SK-N-SH (cell line): ENCODE measurements around the gene CLEC11A. TPM values are rescaled to one million over a fixed set of nuclear protein-coding genes. Genes with fewer than 3 reads are reported as not detected.

ENCODE experiments used
- CTCF ChIA-PET: fragments of 300-600, 350-600 bp; formaldehyde crosslinking; extraction: SDS; loops from one replicate; lab custom pipeline; 2021; lab: Yijun Ruan, JAX
- POLR2A ChIA-PET: fragments of 350-600 bp; sonication (Branson Sonifier 250); formaldehyde crosslinking; extraction: SDS; loops from one replicate; lab custom pipeline; 2020; ENCODE audit warnings: antibody characterized with exemption, inconsistent platforms; lab: Yijun Ruan, JAX
- DNase-seq: peaks from one replicate; pipeline ENCODE4 v3.0.0; 2012
- H2AFZ ChIP-seq: fragments of 200-600 bp; sonication (generic); 2 replicates; pipeline ENCODE4 v1.8.1; 2016; ENCODE audit warnings: antibody characterized with exemption, mild to moderate bottlenecking, low read depth
- H3F3A ChIP-seq: fragments of 200-600 bp; sonication (generic); replicated peaks from 2 replicates; pipeline ENCODE3; 2016; ENCODE audit warnings: antibody characterized with exemption, mild to moderate bottlenecking; ENCODE audit not compliant: insufficient read depth
- H3K27ac ChIP-seq, 2 experiments: fragments of 200-500 bp in 1 of 2; fragments of 200-600 bp in 1 of 2; sonication (Bioruptor generic) in 1 of 2; sonication (generic), shearing (Covaris generic) in 1 of 2; 2 replicates each; pipeline versions ENCODE4 v1.5.1 to v1.6.1; 2014 to 2016; ENCODE audit warnings: low read depth in 2 of 2, inconsistent platforms in 1 of 2, low read length in 1 of 2, mild to moderate bottlenecking in 1 of 2, mixed read lengths in 1 of 2
- H3K27me3 ChIP-seq: fragments of 200-600 bp; sonication (generic), shearing (Covaris generic); 2 replicates; pipeline ENCODE4 v1.6.1; 2016; ENCODE audit warnings: mixed run types; ENCODE audit not compliant: insufficient read depth
- H3K36me3 ChIP-seq, 2 experiments: fragments of 200-500 bp in 1 of 2; fragments of 200-600 bp in 1 of 2; sonication (Bioruptor generic) in 1 of 2; sonication (generic) in 1 of 2; replicated peaks in 1 of 2; 2 replicates each; pipeline versions ENCODE3 to v1.5.1; 2014 to 2016; ENCODE audit warnings: low read length in 1 of 2, mild to moderate bottlenecking in 1 of 2; ENCODE audit not compliant: insufficient read depth in 2 of 2, control insufficient read depth in 1 of 2
- H3K4me1 ChIP-seq, 2 experiments: fragments of 200-500 bp in 1 of 2; fragments of 200-600 bp in 1 of 2; sonication (Bioruptor generic) in 1 of 2; sonication (generic), shearing (Covaris generic) in 1 of 2; 2 replicates each; pipeline versions ENCODE4 v1.5.1 to v1.6.1; 2014 to 2016; ENCODE audit warnings: low read depth in 1 of 2, low read length in 1 of 2, mixed run types in 1 of 2; ENCODE audit not compliant: insufficient read depth in 2 of 2, control insufficient read depth in 1 of 2
- H3K4me2 ChIP-seq: fragments of 200-600 bp; sonication (generic), shearing (Covaris generic); 2 replicates; pipeline ENCODE4 v1.6.1; 2017; ENCODE audit warnings: mixed run types
- H3K4me3 ChIP-seq, 2 experiments: fragments of 200-500 bp in 1 of 2; fragments of 200-600 bp in 1 of 2; sonication (Bioruptor generic) in 1 of 2; sonication (generic), shearing (Covaris generic) in 1 of 2; 2 replicates each; pipeline versions ENCODE4 v1.5.1 to v1.8.1; 2014 to 2016; ENCODE audit warnings: low read depth in 2 of 2, inconsistent platforms in 1 of 2, low read length in 1 of 2, mild to moderate bottlenecking in 1 of 2, mixed read lengths in 1 of 2, moderate library complexity in 1 of 2
- H3K79me2 ChIP-seq: fragments of 200-600 bp; sonication (generic); 2 replicates; pipeline ENCODE4 v1.8.1; 2017; ENCODE audit warnings: mild to moderate bottlenecking; ENCODE audit not compliant: insufficient read depth
- H3K9ac ChIP-seq: fragments of 200-600 bp; sonication (generic); 2 replicates; pipeline ENCODE4 v1.6.1; 2017; ENCODE audit warnings: mixed run types
- H3K9me2 ChIP-seq: fragments of 200-600 bp; sonication (generic); 2 replicates; pipeline ENCODE4 v1.6.1; 2017; ENCODE audit warnings: mixed run types
- H3K9me3 ChIP-seq: fragments of 200-600 bp; sonication (generic); 2 replicates; pipeline ENCODE4 v1.6.1; 2017; ENCODE audit warnings: mixed run types, mild to moderate bottlenecking, moderate library complexity
- H4K20me1 ChIP-seq: fragments of 200-600 bp; sonication (generic); 2 replicates; pipeline ENCODE4 v1.6.1; 2017; ENCODE audit warnings: mild to moderate bottlenecking, mixed run types; ENCODE audit not compliant: insufficient read depth
- ELF1 ChIP-seq: IDR thresholded peaks from 2 replicates; pipeline ENCODE4 v1.4.0; 2012
- EZH2phosphoT487 ChIP-seq: fragments of 200-600 bp; sonication (generic); IDR thresholded peaks from 2 replicates; pipeline ENCODE4 v1.6.1; 2017; ENCODE audit warnings: low read depth, mixed run types, mild to moderate bottlenecking, antibody characterized with exemption, moderate library complexity, borderline replicate concordance
- FOXJ3 ChIP-seq: sonication (generic); formaldehyde crosslinking; IDR thresholded peaks from 2 replicates; pipeline ENCODE4 v1.5.1; 2020; ENCODE audit warnings: mild to moderate bottlenecking, missing genetic modification reagents
- GABPA ChIP-seq: IDR thresholded peaks from 2 replicates; pipeline ENCODE4 v1.4.0; 2012; ENCODE audit warnings: low read depth, mild to moderate bottlenecking
- MAX ChIP-seq: IDR thresholded peaks from 2 replicates; pipeline ENCODE4 v1.4.0; 2012; ENCODE audit warnings: low read depth
- MEF2A ChIP-seq: IDR thresholded peaks from 2 replicates; pipeline ENCODE4 v1.4.0; 2012; ENCODE audit warnings: low read depth, borderline replicate concordance
- NRF1 ChIP-seq: IDR thresholded peaks from 2 replicates; pipeline ENCODE4 v1.6.1; 2012; ENCODE audit warnings: low read depth, mild to moderate bottlenecking, low read length
- RCOR1 ChIP-seq: fragments of 150-350 bp; IDR thresholded peaks from 2 replicates; pipeline ENCODE4 v1.6.1; 2017; ENCODE audit warnings: antibody characterized with exemption, low read length
- RFX5 ChIP-seq: IDR thresholded peaks from 2 replicates; pipeline ENCODE4 v1.6.1; 2012; ENCODE audit warnings: mild to moderate bottlenecking, improper control_type of control experiment, low read length
- RXRA ChIP-seq: IDR thresholded peaks from 2 replicates; pipeline ENCODE4 v1.4.0; 2012; ENCODE audit warnings: low read depth, mild to moderate bottlenecking, borderline replicate concordance
- SIN3A ChIP-seq: IDR thresholded peaks from 2 replicates; pipeline ENCODE4 v1.6.1; 2012; ENCODE audit warnings: low read depth, mild to moderate bottlenecking, low read length, moderate library complexity, borderline replicate concordance
- TEAD4 ChIP-seq: IDR thresholded peaks from 2 replicates; pipeline ENCODE4 v1.4.0; 2012; ENCODE audit warnings: mild to moderate bottlenecking, borderline replicate concordance; ENCODE audit not compliant: insufficient read depth
- USF2 ChIP-seq: fragments of 150-350 bp; IDR thresholded peaks from 2 replicates; pipeline ENCODE4 v1.6.1; 2017; ENCODE audit warnings: antibody characterized with exemption, low read length, low read depth, borderline replicate concordance
- ZBTB33 ChIP-seq: IDR thresholded peaks from 2 replicates; pipeline ENCODE4 v1.4.0; 2012; ENCODE audit warnings: low read depth, borderline replicate concordance
- WGBS: methylation state at CpG from one replicate; pipeline ENCODE4 v1.1.6; 2017; ENCODE audit warnings: low lambda C conversion rate; 5-methylcytosine and 5-hydroxymethylcytosine counted together
- polyA plus RNA-seq, 3 experiments: library from polyadenylated mRNA; depleted of rRNA; stranded (reverse); fragments of >200 nt; gene quantifications; 2 replicates each; pipeline ENCODE4 v1.2.3, GENCODE V29; 2012
- TF ChIP-seq, protein P1 (sequence below): IDR thresholded peaks from 2 replicates; pipeline ENCODE4 v1.4.0; 2012; ENCODE audit warnings: low read depth, borderline replicate concordance

Gene CLEC11A
- polyA plus RNA-seq, 1 of the 3 experiments (the other 2 are of a cell fraction) = 4.4 TPM

- H3F3A ChIP-seq = no peaks in the 10 kb centered on the region
- no peak overlapping the region for H3K4me3 ChIP-seq
- no peak overlapping the region for H3K27ac ChIP-seq
- H3K9me2 ChIP-seq = no peaks in the 10 kb centered on the region
- H2AFZ ChIP-seq = 0 out of 2 replicates have a peak overlapping the region, but pooled peaks have one; percentile 4
- no peak for TF ChIP-seq RCOR1
- no peak for TF ChIP-seq MAX
- TF ChIP-seq NRF1 = no peak
- no peak for TF ChIP-seq USF2
- no peak for TF ChIP-seq RXRA
- no peak for TF ChIP-seq GABPA
- no peak for TF ChIP-seq SIN3A
- no peak for TF ChIP-seq ZBTB33
- TF ChIP-seq TEAD4 = no peak
- no peak for TF ChIP-seq FOXJ3 (CRISPR knock-in tag)
- no peak for TF ChIP-seq EZH2phosphoT487
- TF ChIP-seq, protein P1, sequence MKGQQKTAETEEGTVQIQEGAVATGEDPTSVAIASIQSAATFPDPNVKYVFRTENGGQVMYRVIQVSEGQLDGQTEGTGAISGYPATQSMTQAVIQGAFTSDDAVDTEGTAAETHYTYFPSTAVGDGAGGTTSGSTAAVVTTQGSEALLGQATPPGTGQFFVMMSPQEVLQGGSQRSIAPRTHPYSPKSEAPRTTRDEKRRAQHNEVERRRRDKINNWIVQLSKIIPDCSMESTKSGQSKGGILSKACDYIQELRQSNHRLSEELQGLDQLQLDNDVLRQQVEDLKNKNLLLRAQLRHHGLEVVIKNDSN = no peak
- no peak for TF ChIP-seq ELF1
- no peak for TF ChIP-seq MEF2A
- TF ChIP-seq RFX5 = no peak
- TF ChIP-seq, all 33 proteins: peak for 0
- no peak overlapping the region for H3K4me2 ChIP-seq
- no peaks in the 10 kb centered on the region for H3K4me1 ChIP-seq
- no peaks in the 10 kb centered on the region for H3K9me3 ChIP-seq
- no peak for DNase-seq
- ChIA-PET CTCF (interaction anchor here (1.0 to 2.7 kb wide), 6 partner anchors 11 to 198 kb away, joined by 3 to 8 read pairs (median 4); no protein-coding TSS in a partner anchor), POLR2A (no interaction called here)
- H3K27me3 ChIP-seq = peaks cover 75% of the 10 kb centered on the region
- no peak overlapping the region for H3K9ac ChIP-seq
- no peaks in the 10 kb centered on the region for H3K79me2 ChIP-seq
- no peaks in the 10 kb centered on the region for H4K20me1 ChIP-seq
- H3K36me3 ChIP-seq = no peaks in the 10 kb centered on the region
- 18% methylated on average over 7 of the region's 7 CpGs for WGBS
Observed at GRCh38 chr19:50735869-50736268, 12.7 kb downstream of the CLEC11A start.
